ENCODE measurements around the gene CRABP1. TPM values are rescaled to one million over a fixed set of nuclear protein-coding genes. Genes with fewer than 3 reads are reported as not detected.

The CRABP1 gene
- total and polyA plus RNA-seq, 10 of the 15 experiments (the other 5 are each of a cell fraction or from before 2014, with no cell fraction given) = 0.21 to 0.41 TPM; not detected in 8

- no peak for TF ChIP-seq ZBTB40 (IDR thresholded peaks at IDR 0.05; ENCODE audit: borderline replicate concordance)
- no peak for TF ChIP-seq SKIL (IDR thresholded peaks at IDR 0.05; ENCODE audit: low read depth, poor library complexity, severe bottlenecking)
- TF ChIP-seq ZNF622 (IDR thresholded peaks at IDR 0.05) = no peak
- no peak for TF ChIP-seq POLR2AphosphoS2 (IDR thresholded peaks at IDR 0.05; ENCODE audit: low read depth, low read length)
- no peak for TF ChIP-seq POU2F2 (IDR thresholded peaks at IDR 0.05; ENCODE audit: borderline replicate concordance, low read depth, low read length)
- TF ChIP-seq WRNIP1 (IDR thresholded peaks at IDR 0.05; ENCODE audit: borderline replicate concordance, low read depth, low read length) = no peak
- no peak for TF ChIP-seq SP1 (IDR thresholded peaks at IDR 0.05; ENCODE audit: low read depth, low read length)
- TF ChIP-seq, protein P1, sequence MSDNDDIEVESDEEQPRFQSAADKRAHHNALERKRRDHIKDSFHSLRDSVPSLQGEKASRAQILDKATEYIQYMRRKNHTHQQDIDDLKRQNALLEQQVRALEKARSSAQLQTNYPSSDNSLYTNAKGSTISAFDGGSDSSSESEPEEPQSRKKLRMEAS (IDR thresholded peaks at IDR 0.05; ENCODE audit: low read depth, low read length) = no peak
- no peak for TF ChIP-seq SIN3A (IDR thresholded peaks at IDR 0.05; ENCODE audit: low read depth, low read length)
- no peak for TF ChIP-seq NFYB (IDR thresholded peaks at IDR 0.05; ENCODE audit: insufficient read depth, low read depth, low read length)
- TF ChIP-seq ZNF207 (IDR thresholded peaks at IDR 0.05; ENCODE audit: borderline replicate concordance) = no peak
- TF ChIP-seq TARDBP (IDR thresholded peaks at IDR 0.05; ENCODE audit: borderline replicate concordance) = no peak
- TF ChIP-seq, protein P2, sequence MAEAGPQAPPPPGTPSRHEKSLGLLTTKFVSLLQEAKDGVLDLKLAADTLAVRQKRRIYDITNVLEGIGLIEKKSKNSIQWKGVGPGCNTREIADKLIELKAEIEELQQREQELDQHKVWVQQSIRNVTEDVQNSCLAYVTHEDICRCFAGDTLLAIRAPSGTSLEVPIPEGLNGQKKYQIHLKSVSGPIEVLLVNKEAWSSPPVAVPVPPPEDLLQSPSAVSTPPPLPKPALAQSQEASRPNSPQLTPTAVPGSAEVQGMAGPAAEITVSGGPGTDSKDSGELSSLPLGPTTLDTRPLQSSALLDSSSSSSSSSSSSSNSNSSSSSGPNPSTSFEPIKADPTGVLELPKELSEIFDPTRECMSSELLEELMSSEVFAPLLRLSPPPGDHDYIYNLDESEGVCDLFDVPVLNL (IDR thresholded peaks at IDR 0.05; ENCODE audit: low read depth, low read length) = no peak
- no peak for TF ChIP-seq E4F1 (IDR thresholded peaks at IDR 0.05; ENCODE audit: borderline replicate concordance, partially characterized antibody)
- TF ChIP-seq EGR1 (IDR thresholded peaks at IDR 0.05; ENCODE audit: borderline replicate concordance in 1 of 2, low read depth in 2 of 2, low read length in 2 of 2) = no peak
- TF ChIP-seq, protein P3, sequence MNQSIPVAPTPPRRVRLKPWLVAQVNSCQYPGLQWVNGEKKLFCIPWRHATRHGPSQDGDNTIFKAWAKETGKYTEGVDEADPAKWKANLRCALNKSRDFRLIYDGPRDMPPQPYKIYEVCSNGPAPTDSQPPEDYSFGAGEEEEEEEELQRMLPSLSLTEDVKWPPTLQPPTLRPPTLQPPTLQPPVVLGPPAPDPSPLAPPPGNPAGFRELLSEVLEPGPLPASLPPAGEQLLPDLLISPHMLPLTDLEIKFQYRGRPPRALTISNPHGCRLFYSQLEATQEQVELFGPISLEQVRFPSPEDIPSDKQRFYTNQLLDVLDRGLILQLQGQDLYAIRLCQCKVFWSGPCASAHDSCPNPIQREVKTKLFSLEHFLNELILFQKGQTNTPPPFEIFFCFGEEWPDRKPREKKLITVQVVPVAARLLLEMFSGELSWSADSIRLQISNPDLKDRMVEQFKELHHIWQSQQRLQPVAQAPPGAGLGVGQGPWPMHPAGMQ (IDR thresholded peaks at IDR 0.05; ENCODE audit: borderline replicate concordance) = no peak
These were observed 57.2 kb downstream of the CRABP1 start (continued) for GRCh38 chr15:78397382-78397781.

Measured in GM12878 (cell line).